ENCODE measurements around the gene AMH.

GRCh38 chr19:2223391-2223790, 25.7 kb upstream of the AMH start:
- TF ChIP-seq, protein P1, sequence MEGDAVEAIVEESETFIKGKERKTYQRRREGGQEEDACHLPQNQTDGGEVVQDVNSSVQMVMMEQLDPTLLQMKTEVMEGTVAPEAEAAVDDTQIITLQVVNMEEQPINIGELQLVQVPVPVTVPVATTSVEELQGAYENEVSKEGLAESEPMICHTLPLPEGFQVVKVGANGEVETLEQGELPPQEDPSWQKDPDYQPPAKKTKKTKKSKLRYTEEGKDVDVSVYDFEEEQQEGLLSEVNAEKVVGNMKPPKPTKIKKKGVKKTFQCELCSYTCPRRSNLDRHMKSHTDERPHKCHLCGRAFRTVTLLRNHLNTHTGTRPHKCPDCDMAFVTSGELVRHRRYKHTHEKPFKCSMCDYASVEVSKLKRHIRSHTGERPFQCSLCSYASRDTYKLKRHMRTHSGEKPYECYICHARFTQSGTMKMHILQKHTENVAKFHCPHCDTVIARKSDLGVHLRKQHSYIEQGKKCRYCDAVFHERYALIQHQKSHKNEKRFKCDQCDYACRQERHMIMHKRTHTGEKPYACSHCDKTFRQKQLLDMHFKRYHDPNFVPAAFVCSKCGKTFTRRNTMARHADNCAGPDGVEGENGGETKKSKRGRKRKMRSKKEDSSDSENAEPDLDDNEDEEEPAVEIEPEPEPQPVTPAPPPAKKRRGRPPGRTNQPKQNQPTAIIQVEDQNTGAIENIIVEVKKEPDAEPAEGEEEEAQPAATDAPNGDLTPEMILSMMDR (IDR thresholded peaks at IDR 0.05), result no peak
- TF ChIP-seq POLR2A (IDR thresholded peaks at IDR 0.05; ENCODE audit: low read depth) (no peak), POLR2AphosphoS5 (IDR thresholded peaks at IDR 0.05) (no peak), EP300 (IDR thresholded peaks at IDR 0.05) (no peak)
